ENCODE measurements around the gene SAMD1. TPM values are rescaled to one million over a fixed set of nuclear protein-coding genes. Genes with fewer than 3 reads are reported as not detected.

The SAMD1 gene
- total RNA-seq, 1 donor from 2014 or later, result 29.5 TPM

- DNase-seq (ENCODE audit: low spot score), result no peak
- H3K27ac Mint-ChIP-seq (ENCODE audit: unreplicated experiment), result no peak within 1 kb of the TSS
- no peaks in the 10 kb centered on the region for H3K36me3 Mint-ChIP-seq (ENCODE audit: low read depth, unreplicated experiment)
- no peak for TF ChIP-seq CTCF (IDR thresholded peaks at IDR 0.05; ENCODE audit: unreplicated experiment)
- H3K4me3 Mint-ChIP-seq (ENCODE audit: unreplicated experiment), result peak within 1 kb of the TSS; percentile 90
- H3K27me3 Mint-ChIP-seq (ENCODE audit: unreplicated experiment), result peaks cover 12% of the 10 kb centered on the region
- no peaks in the 10 kb centered on the region for H3K9me3 Mint-ChIP-seq (ENCODE audit: unreplicated experiment)
- peaks cover 3% of the 10 kb centered on the region for H3K4me1 Mint-ChIP-seq (ENCODE audit: unreplicated experiment)
Measured at GRCh38 chr19:14072535-14073260, 17.9 kb downstream of the SAMD1 start, which contains the start of gene MISP3. MISP3 (plus strand) TSS chr19:14072786; CDS start chr19:14073310, 524 bp downstream.

GRCh38 chr19:14070268-14071050 lies 20.1 kb downstream of the SAMD1 start:
- Mint-ChIP-seq H3K27ac (ENCODE audit: unreplicated experiment) (no peak overlapping the region), H3K27me3 (ENCODE audit: unreplicated experiment) (peaks cover 10% of the 10 kb centered on the region), H3K36me3 (ENCODE audit: low read depth, unreplicated experiment) (no peaks in the 10 kb centered on the region), H3K4me1 (ENCODE audit: unreplicated experiment) (peaks cover 3% of the 10 kb centered on the region), H3K4me3 (ENCODE audit: unreplicated experiment) (peak overlapping the region; percentile 25), H3K9me3 (ENCODE audit: unreplicated experiment) (no peaks in the 10 kb centered on the region)
- DNase-seq (ENCODE audit: low spot score), result no peak
- TF ChIP-seq CTCF (IDR thresholded peaks at IDR 0.05; ENCODE audit: unreplicated experiment), result no peak

- H3K4me3 Mint-ChIP-seq (ENCODE audit: unreplicated experiment), result no peak overlapping the region
- DNase-seq (ENCODE audit: low spot score), result no peak
- H3K4me1 Mint-ChIP-seq (ENCODE audit: unreplicated experiment), result no peaks in the 10 kb centered on the region
- no peak for TF ChIP-seq CTCF (IDR thresholded peaks at IDR 0.05; ENCODE audit: unreplicated experiment)
- peaks cover 2% of the 10 kb centered on the region for H3K27me3 Mint-ChIP-seq (ENCODE audit: unreplicated experiment)
- H3K36me3 Mint-ChIP-seq (ENCODE audit: low read depth, unreplicated experiment), result no peaks in the 10 kb centered on the region
- no peaks in the 10 kb centered on the region for H3K9me3 Mint-ChIP-seq (ENCODE audit: unreplicated experiment)
- H3K27ac Mint-ChIP-seq (ENCODE audit: unreplicated experiment), result no peak overlapping the region
Measured at GRCh38 chr19:14066134-14066533, 24.4 kb downstream of the SAMD1 start.

GRCh38 chr19:14063105-14063504 lies 27.4 kb downstream of the SAMD1 start:
- DNase-seq (ENCODE audit: low spot score), result no peak
- no peak for TF ChIP-seq CTCF (IDR thresholded peaks at IDR 0.05; ENCODE audit: unreplicated experiment)
- Mint-ChIP-seq H3K27me3 (ENCODE audit: unreplicated experiment) (peaks cover 4% of the 10 kb centered on the region), H3K9me3 (ENCODE audit: unreplicated experiment) (no peaks in the 10 kb centered on the region), H3K4me1 (ENCODE audit: unreplicated experiment) (peaks cover 8% of the 10 kb centered on the region), H3K36me3 (ENCODE audit: low read depth, unreplicated experiment) (no peaks in the 10 kb centered on the region), H3K4me3 (ENCODE audit: unreplicated experiment) (no peak overlapping the region), H3K27ac (ENCODE audit: unreplicated experiment) (no peak overlapping the region)

GRCh38 chr19:14062558-14062855 lies 28.0 kb downstream of the SAMD1 start:
- H3K27ac Mint-ChIP-seq (ENCODE audit: unreplicated experiment), result no peak overlapping the region
- no peaks in the 10 kb centered on the region for H3K36me3 Mint-ChIP-seq (ENCODE audit: low read depth, unreplicated experiment)
- no peak for TF ChIP-seq CTCF (IDR thresholded peaks at IDR 0.05; ENCODE audit: unreplicated experiment)
- H3K4me3 Mint-ChIP-seq (ENCODE audit: unreplicated experiment), result no peak overlapping the region
- peaks cover 4% of the 10 kb centered on the region for H3K27me3 Mint-ChIP-seq (ENCODE audit: unreplicated experiment)
- no peaks in the 10 kb centered on the region for H3K9me3 Mint-ChIP-seq (ENCODE audit: unreplicated experiment)
- no peak for DNase-seq (ENCODE audit: low spot score)
- peaks cover 8% of the 10 kb centered on the region for H3K4me1 Mint-ChIP-seq (ENCODE audit: unreplicated experiment)
